IMR-90 (cell line): Measurements from ENCODE around the gene RFX3. TPM values are rescaled to one million over a fixed set of nuclear protein-coding genes. Genes with fewer than 3 reads are reported as not detected.

Experiments used
- ATAC-seq: fragments of 200-7000 bp; cut with Tn5 transposase; 2 replicates; pipeline ENCODE4 v1.9.1; 2020; ENCODE audit warnings: low read depth, mild to moderate bottlenecking, moderate library complexity
- BruUV-seq: library from RNA; stranded (reverse); fragments of 400-500 nt; replicated peaks from 2 replicates; lab custom pipeline; 2021; lab: Mats Ljungman, UMichigan
- CTCF ChIA-PET: fragments of 300-600 bp; formaldehyde crosslinking; extraction: SDS; loops from one replicate; lab custom pipeline; 2021; ENCODE audit warnings: antibody characterized with exemption; lab: Yijun Ruan, JAX
- POLR2A ChIA-PET: fragments of 300-600 bp; sonication (Branson Sonifier 250); formaldehyde crosslinking; loops from one replicate; lab custom pipeline; 2022; ENCODE audit warnings: antibody characterized with exemption; ENCODE audit not compliant: unreplicated experiment; lab: Charles Lee
- DNase-seq: peaks from one replicate; pipeline ENCODE4 v3.0.0; 2013
- H2AFZ ChIP-seq: replicated peaks from 2 replicates; pipeline ENCODE3; 2013; ENCODE audit warnings: low read length, mild to moderate bottlenecking; ENCODE audit not compliant: poor library complexity
- H2AK5ac ChIP-seq: 2 replicates; pipeline ENCODE4 v1.6.1; 2013; ENCODE audit warnings: low read depth, low read length, inconsistent platforms
- H2AK9ac ChIP-seq: replicated peaks from 2 replicates; pipeline ENCODE3; 2013; ENCODE audit warnings: mild to moderate bottlenecking, low read depth, low read length, moderate library complexity; ENCODE audit not compliant: poor library complexity
- H2BK120ac ChIP-seq: 2 replicates; pipeline ENCODE4 v1.6.1; 2013; ENCODE audit warnings: low read depth, low read length, inconsistent platforms
- H2BK15ac ChIP-seq: 3 replicates; pipeline ENCODE4 v1.6.1; 2013; ENCODE audit warnings: low read depth, low read length, inconsistent platforms
- H2BK20ac ChIP-seq: 2 replicates; pipeline ENCODE4 v1.6.1; 2013; ENCODE audit warnings: low read depth, mild to moderate bottlenecking, inconsistent platforms, low read length, moderate library complexity
- H2BK5ac ChIP-seq: 2 replicates; pipeline ENCODE4 v1.6.1; 2013; ENCODE audit warnings: mild to moderate bottlenecking, low read depth, low read length, inconsistent platforms; ENCODE audit not compliant: poor library complexity, severe bottlenecking
- H3K14ac ChIP-seq: replicated peaks from 2 replicates; pipeline ENCODE4 v1.6.1; 2013; ENCODE audit warnings: low read depth, low read length, inconsistent platforms
- H3K18ac ChIP-seq: 2 replicates; pipeline ENCODE4 v1.6.1; 2013; ENCODE audit warnings: low read depth, low read length, control low read depth
- H3K23ac ChIP-seq: 2 replicates; pipeline ENCODE4 v1.6.1; 2013; ENCODE audit warnings: low read depth, low read length, inconsistent platforms
- H3K27ac ChIP-seq: 2 replicates; pipeline ENCODE4 v1.5.1; 2013; ENCODE audit warnings: mild to moderate bottlenecking, control low read depth, low read length; ENCODE audit not compliant: insufficient read depth
- H3K27me3 ChIP-seq: 2 replicates; pipeline ENCODE4 v1.6.1; 2013; ENCODE audit warnings: low read length; ENCODE audit not compliant: control insufficient read depth, insufficient read depth
- H3K36me3 ChIP-seq: 2 replicates; pipeline ENCODE4 v1.6.1; 2013; ENCODE audit warnings: low read length, mixed read lengths; ENCODE audit not compliant: control insufficient read depth, insufficient read depth
- H3K4ac ChIP-seq: 2 replicates; pipeline ENCODE4 v1.6.1; 2013; ENCODE audit warnings: low read depth, low read length, inconsistent platforms
- H3K4me1 ChIP-seq: 2 replicates; pipeline ENCODE4 v1.6.1; 2013; ENCODE audit warnings: low read length, mixed read lengths; ENCODE audit not compliant: control insufficient read depth, insufficient read depth
- H3K4me2 ChIP-seq: 2 replicates; pipeline ENCODE4 v1.6.1; 2013; ENCODE audit warnings: low read depth, mild to moderate bottlenecking, control low read depth, low read length, moderate library complexity
- H3K4me3 ChIP-seq: 2 replicates; pipeline ENCODE4 v1.5.1; 2013; ENCODE audit warnings: low read depth, mild to moderate bottlenecking, control low read depth, low read length, moderate library complexity; ENCODE audit not compliant: insufficient read depth
- H3K56ac ChIP-seq: 2 replicates; pipeline ENCODE4 v1.6.1; 2013; ENCODE audit warnings: low read length, inconsistent platforms; ENCODE audit not compliant: insufficient read depth; ENCODE audit errors: extremely low read depth
- H3K79me1 ChIP-seq, 2 experiments: 2 replicates each; pipeline ENCODE4 v1.6.1; 2013; ENCODE audit warnings: low read length in 2 of 2, inconsistent platforms in 1 of 2, low read depth in 1 of 2
- H3K9ac ChIP-seq: 2 replicates; pipeline ENCODE4 v1.6.1; 2013; ENCODE audit warnings: low read depth, low read length, control low read depth
- H3K9me1 ChIP-seq: 2 replicates; pipeline ENCODE4 v1.6.1; 2013; ENCODE audit warnings: low read length, inconsistent platforms; ENCODE audit not compliant: insufficient read depth
- H3K9me3 ChIP-seq: 2 replicates; pipeline ENCODE4 v1.6.1; 2013; ENCODE audit warnings: low read length; ENCODE audit not compliant: control insufficient read depth, insufficient read depth
- H4K20me1 ChIP-seq: 2 replicates; pipeline ENCODE4 v1.6.1; 2013; ENCODE audit warnings: low read length, inconsistent platforms; ENCODE audit not compliant: insufficient read depth
- H4K5ac ChIP-seq: 2 replicates; pipeline ENCODE4 v1.6.1; 2013; ENCODE audit warnings: mild to moderate bottlenecking, low read depth, low read length, control low read depth
- H4K8ac ChIP-seq, 2 experiments: 2 replicates each; pipeline ENCODE4 v1.6.1; 2013; ENCODE audit warnings: low read depth in 2 of 2, low read length in 2 of 2, control low read depth in 1 of 2, inconsistent platforms in 1 of 2
- H4K91ac ChIP-seq: 2 replicates; pipeline ENCODE4 v1.6.1; 2013; ENCODE audit warnings: low read depth, low read length, inconsistent platforms; ENCODE audit not compliant: insufficient read depth
- BHLHE40 ChIP-seq: fragments of 150-350 bp; IDR thresholded peaks from 2 replicates; pipeline ENCODE4 v1.6.1; 2016; ENCODE audit warnings: mild to moderate bottlenecking, low read depth, low read length
- FOS ChIP-seq: fragments of 150-350 bp; IDR thresholded peaks from 2 replicates; pipeline ENCODE4 v1.6.1; 2016; ENCODE audit warnings: low read depth, low read length
- MXI1 ChIP-seq: IDR thresholded peaks from 2 replicates; pipeline ENCODE4 v1.6.1; 2012; ENCODE audit warnings: low read depth, mild to moderate bottlenecking, low read length, moderate library complexity, borderline replicate concordance
- NFE2L2 ChIP-seq: fragments of 150-350 bp; IDR thresholded peaks from 2 replicates; pipeline ENCODE4 v1.6.1; 2016; ENCODE audit warnings: low read depth, mild to moderate bottlenecking, low read length
- POLR2A ChIP-seq: IDR thresholded peaks from 2 replicates; pipeline ENCODE4 v1.6.1; 2012; ENCODE audit warnings: mild to moderate bottlenecking, low read depth, low read length
- RAD21 ChIP-seq: IDR thresholded peaks from 2 replicates; pipeline ENCODE4 v1.6.1; 2012; ENCODE audit warnings: low read length, improper control_type of control experiment
- RCOR1 ChIP-seq: IDR thresholded peaks from 2 replicates; pipeline ENCODE4 v1.6.1; 2012; ENCODE audit warnings: mild to moderate bottlenecking, low read length, improper control_type of control experiment; ENCODE audit not compliant: insufficient replicate concordance
- SMC3 ChIP-seq: fragments of 150-350 bp; IDR thresholded peaks from 2 replicates; pipeline ENCODE4 v1.6.1; 2016; ENCODE audit warnings: low read depth, mild to moderate bottlenecking, antibody characterized with exemption, low read length, moderate library complexity
- WGBS, 2 experiments: methylation state at CpG; one replicate each; pipeline versions ENCODE4 v1.1.5 to v1.1.7; 2013; ENCODE audit warnings: missing lambda C conversion rate in 2 of 2; ENCODE audit not compliant: insufficient read length in 1 of 2; ENCODE audit errors: extremely low coverage in 2 of 2; 5-methylcytosine and 5-hydroxymethylcytosine counted together
- dilution Hi-C: fragments of 300-500 bp; cut with HindIII; formaldehyde crosslinking; loops from one replicate; pipeline ENCODE4 v1.14.3; 2018; ENCODE audit warnings: low sequenced_read_pairs; ENCODE audit not compliant: unreplicated experiment
- in situ Hi-C: fragments of 300-500 bp; cut with MboI; formaldehyde crosslinking; loops from 3 replicates; pipeline ENCODE4 v1.14.3; 2019; ENCODE audit warnings: low sequenced_read_pairs, inconsistent platforms, mixed read lengths
- intact Hi-C: fragments of 100-400 bp; cut with micrococcal nuclease; formaldehyde crosslinking; loops from 2 replicates; pipeline ENCODE4 v1.10.0; 2022
- polyA plus RNA-seq, 3 experiments: library from polyadenylated mRNA; depleted of rRNA; stranded (reverse); fragments of >200 nt; gene quantifications; 2 replicates each; pipeline ENCODE4 v1.2.3, GENCODE V29; 2012; ENCODE audit warnings: low replicate concordance in 1 of 3
- total RNA-seq: library from RNA; depleted of rRNA; stranded (reverse); fragments of >200 nt; gene quantifications from 2 replicates; pipeline ENCODE4 v1.2.3, GENCODE V29; 2012
- TF ChIP-seq, protein P1 (sequence below): conservative IDR thresholded peaks from 2 replicates; pipeline ENCODE4 v1.5.1; 2012; ENCODE audit warnings: mild to moderate bottlenecking, low read depth, low read length, improper control_type of control experiment
- TF ChIP-seq, protein P2 (sequence below): fragments of 150-350 bp; IDR thresholded peaks from 2 replicates; pipeline ENCODE4 v1.6.1; 2017; ENCODE audit warnings: mild to moderate bottlenecking, antibody characterized with exemption, low read length, low read depth

The RFX3 gene
- total and polyA plus RNA-seq, 2 of the 4 experiments (the other 2 are of a cell fraction), result 1.7 to 2.7 TPM

DNA sequence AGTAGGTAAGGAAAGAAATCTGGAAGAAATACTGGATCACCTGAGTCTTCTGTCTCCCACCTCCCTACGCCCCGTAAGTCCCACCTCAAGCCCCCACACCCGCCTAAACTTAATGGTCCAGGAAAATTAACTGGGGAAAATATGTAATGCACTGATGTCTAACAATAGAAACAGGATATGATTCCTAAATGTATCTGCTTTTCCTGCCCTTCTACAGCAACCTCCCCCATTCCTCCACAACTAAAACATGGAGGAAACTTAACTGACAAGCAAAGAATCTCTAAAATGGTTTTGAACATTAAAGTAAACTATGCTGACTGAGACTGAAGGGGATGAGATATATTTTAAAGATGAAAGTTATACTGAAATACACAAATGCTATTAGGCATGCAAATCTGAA lies 10.4 kb downstream of the RFX3 start:
- Histone ChIP-seq H2BK120ac (no peak overlapping the region), H3K23ac (no peak overlapping the region; the same call in 1 of the 2 replicates), H3K14ac (no peak overlapping the region), H4K20me1 (no peaks in the 10 kb centered on the region), H3K27ac (no peak overlapping the region), H3K9me1 (no peaks in the 10 kb centered on the region), H3K4me2 (no peak overlapping the region), H3K9ac (no peak overlapping the region), H3K4ac (no peak overlapping the region), H2BK5ac (no peak overlapping the region), H4K5ac (no peak overlapping the region), H3K56ac (no peak overlapping the region), H3K36me3 (no peaks in the 10 kb centered on the region), H3K79me1 (peaks cover 6 to 9% of the 10 kb centered on the region in 2 experiments; a peak in 3 of 4 replicates), H3K18ac (no peak overlapping the region), H2BK15ac (no peak overlapping the region), H2BK20ac (no peak overlapping the region), H3K9me3 (no peaks in the 10 kb centered on the region), H3K27me3 (no peaks in the 10 kb centered on the region), H3K4me3 (no peak overlapping the region), H2AK9ac (no peak overlapping the region), H4K91ac (no peak overlapping the region), H2AK5ac (no peak overlapping the region), H2AFZ (no peak overlapping the region), H4K8ac (no peak overlapping the region), H3K4me1 (peaks cover 4% of the 10 kb centered on the region; the same call in 1 of the 2 replicates)
- intact Hi-C loops (no loop called here), dilution Hi-C loops (no loop called here), in situ Hi-C loops (no loop called here)
- ATAC-seq (no peak), DNase-seq (no peak)
- POLR2A ChIA-PET, result no interaction called here
- CTCF ChIA-PET, result no interaction called here
- BruUV-seq, result no TSS peak
- WGBS, 2 experiments, result no CpG with 5 or more reads among the region's 3 CpGs
- TF ChIP-seq NFE2L2, result no peak
- no peak for TF ChIP-seq RAD21
- TF ChIP-seq FOS, result no peak
- no peak for TF ChIP-seq POLR2A
- no peak for TF ChIP-seq SMC3
- TF ChIP-seq MXI1, result no peak
- TF ChIP-seq, protein P1, sequence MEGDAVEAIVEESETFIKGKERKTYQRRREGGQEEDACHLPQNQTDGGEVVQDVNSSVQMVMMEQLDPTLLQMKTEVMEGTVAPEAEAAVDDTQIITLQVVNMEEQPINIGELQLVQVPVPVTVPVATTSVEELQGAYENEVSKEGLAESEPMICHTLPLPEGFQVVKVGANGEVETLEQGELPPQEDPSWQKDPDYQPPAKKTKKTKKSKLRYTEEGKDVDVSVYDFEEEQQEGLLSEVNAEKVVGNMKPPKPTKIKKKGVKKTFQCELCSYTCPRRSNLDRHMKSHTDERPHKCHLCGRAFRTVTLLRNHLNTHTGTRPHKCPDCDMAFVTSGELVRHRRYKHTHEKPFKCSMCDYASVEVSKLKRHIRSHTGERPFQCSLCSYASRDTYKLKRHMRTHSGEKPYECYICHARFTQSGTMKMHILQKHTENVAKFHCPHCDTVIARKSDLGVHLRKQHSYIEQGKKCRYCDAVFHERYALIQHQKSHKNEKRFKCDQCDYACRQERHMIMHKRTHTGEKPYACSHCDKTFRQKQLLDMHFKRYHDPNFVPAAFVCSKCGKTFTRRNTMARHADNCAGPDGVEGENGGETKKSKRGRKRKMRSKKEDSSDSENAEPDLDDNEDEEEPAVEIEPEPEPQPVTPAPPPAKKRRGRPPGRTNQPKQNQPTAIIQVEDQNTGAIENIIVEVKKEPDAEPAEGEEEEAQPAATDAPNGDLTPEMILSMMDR, result no peak
- TF ChIP-seq, protein P2, sequence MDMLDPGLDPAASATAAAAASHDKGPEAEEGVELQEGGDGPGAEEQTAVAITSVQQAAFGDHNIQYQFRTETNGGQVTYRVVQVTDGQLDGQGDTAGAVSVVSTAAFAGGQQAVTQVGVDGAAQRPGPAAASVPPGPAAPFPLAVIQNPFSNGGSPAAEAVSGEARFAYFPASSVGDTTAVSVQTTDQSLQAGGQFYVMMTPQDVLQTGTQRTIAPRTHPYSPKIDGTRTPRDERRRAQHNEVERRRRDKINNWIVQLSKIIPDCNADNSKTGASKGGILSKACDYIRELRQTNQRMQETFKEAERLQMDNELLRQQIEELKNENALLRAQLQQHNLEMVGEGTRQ, result no peak
- no peak for TF ChIP-seq BHLHE40
- no peak for TF ChIP-seq RCOR1
